HL-60 (cell line): ENCODE results near the gene CMYA5.

Source experiments
- DNase-seq, 2 experiments: peaks; one replicate each; pipeline ENCODE4 v3.0.0-alpha.2; 2010 to 2020; ENCODE audit warnings: low read depth in 1 of 2, low spot score in 1 of 2
- H3K27ac ChIP-seq: fragments of 250-450 bp; sonication (Bioruptor Pico); replicated peaks from 2 replicates; pipeline ENCODE4 v1.5.1; 2020; ENCODE audit warnings: mild to moderate bottlenecking, moderate library complexity
- H3K27me3 ChIP-seq: fragments of 250-450 bp; sonication (Bioruptor Pico); 2 replicates; pipeline ENCODE4 v1.5.1; 2021; ENCODE audit warnings: mild to moderate bottlenecking, moderate library complexity; ENCODE audit not compliant: insufficient read depth, poor library complexity, severe bottlenecking
- H3K4me3 ChIP-seq: replicated peaks from 2 replicates; pipeline ENCODE4 v1.5.1; 2011; ENCODE audit warnings: mild to moderate bottlenecking, control low read depth, low read length; ENCODE audit not compliant: insufficient read depth
- GABPA ChIP-seq: IDR thresholded peaks from 2 replicates; pipeline ENCODE4 v1.6.1; 2012; ENCODE audit warnings: low read depth
- POLR2AphosphoS5 ChIP-seq: IDR thresholded peaks from 2 replicates; pipeline ENCODE4 v1.6.1; 2012; ENCODE audit warnings: low read depth
- REST ChIP-seq: IDR thresholded peaks from 2 replicates; pipeline ENCODE4 v1.6.1; 2012; ENCODE audit warnings: low read depth; ENCODE audit not compliant: insufficient replicate concordance
- SPI1 ChIP-seq: IDR thresholded peaks from 2 replicates; pipeline ENCODE4 v1.6.1; 2012; ENCODE audit warnings: low read depth, mild to moderate bottlenecking, borderline replicate concordance
- TF ChIP-seq, protein P1 (sequence below): IDR thresholded peaks from one replicate; pipeline ENCODE4 v1.5.1; 2011; ENCODE audit warnings: low read length, control low read depth, inconsistent platforms; ENCODE audit not compliant: insufficient read depth

CMYA5 gene

GRCh38 chr5:79842991-79843390, 153.4 kb downstream of the CMYA5 start:
- Histone ChIP-seq H3K4me3 (no peak overlapping the region), H3K27me3 (no peaks in the 10 kb centered on the region), H3K27ac (no peak overlapping the region)
- DNase-seq: no peak
- TF ChIP-seq REST (no peak), GABPA (no peak), POLR2AphosphoS5 (no peak), SPI1 (no peak)
- TF ChIP-seq, protein P1, sequence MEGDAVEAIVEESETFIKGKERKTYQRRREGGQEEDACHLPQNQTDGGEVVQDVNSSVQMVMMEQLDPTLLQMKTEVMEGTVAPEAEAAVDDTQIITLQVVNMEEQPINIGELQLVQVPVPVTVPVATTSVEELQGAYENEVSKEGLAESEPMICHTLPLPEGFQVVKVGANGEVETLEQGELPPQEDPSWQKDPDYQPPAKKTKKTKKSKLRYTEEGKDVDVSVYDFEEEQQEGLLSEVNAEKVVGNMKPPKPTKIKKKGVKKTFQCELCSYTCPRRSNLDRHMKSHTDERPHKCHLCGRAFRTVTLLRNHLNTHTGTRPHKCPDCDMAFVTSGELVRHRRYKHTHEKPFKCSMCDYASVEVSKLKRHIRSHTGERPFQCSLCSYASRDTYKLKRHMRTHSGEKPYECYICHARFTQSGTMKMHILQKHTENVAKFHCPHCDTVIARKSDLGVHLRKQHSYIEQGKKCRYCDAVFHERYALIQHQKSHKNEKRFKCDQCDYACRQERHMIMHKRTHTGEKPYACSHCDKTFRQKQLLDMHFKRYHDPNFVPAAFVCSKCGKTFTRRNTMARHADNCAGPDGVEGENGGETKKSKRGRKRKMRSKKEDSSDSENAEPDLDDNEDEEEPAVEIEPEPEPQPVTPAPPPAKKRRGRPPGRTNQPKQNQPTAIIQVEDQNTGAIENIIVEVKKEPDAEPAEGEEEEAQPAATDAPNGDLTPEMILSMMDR: no peak

GRCh38 chr5:79843450-79844388, 154.1 kb downstream of the CMYA5 start:
- H3K4me3 ChIP-seq: no peak overlapping the region
- H3K27me3 ChIP-seq: no peaks in the 10 kb centered on the region
- TF ChIP-seq GABPA (no peak), SPI1 (no peak), POLR2AphosphoS5 (no peak), REST (no peak)
- TF ChIP-seq, protein P1: no peak
- H3K27ac ChIP-seq: no peak overlapping the region
- DNase-seq: no peak

DNA sequence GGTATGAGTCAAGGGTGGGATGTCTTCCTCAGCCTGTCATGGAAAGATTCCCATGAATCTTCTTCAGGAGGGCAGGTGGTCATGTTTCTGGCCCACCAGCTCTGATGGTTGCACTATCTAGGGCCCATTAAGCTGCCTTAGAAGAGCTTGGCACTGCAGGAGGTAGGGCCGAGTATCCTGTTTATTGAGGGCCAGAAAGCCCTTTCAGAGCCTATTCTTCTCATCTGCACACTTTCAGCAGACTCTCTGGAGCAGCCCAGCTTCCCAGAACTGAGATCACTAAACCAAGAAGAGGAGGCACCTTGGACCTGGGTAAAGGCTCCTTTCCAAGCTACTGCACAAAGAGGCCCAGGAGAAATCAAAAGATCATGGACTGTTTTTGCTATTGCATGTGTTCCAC, 154.9 kb downstream of the CMYA5 start:
- Histone ChIP-seq H3K4me3 (no peak overlapping the region), H3K27ac (no peak overlapping the region), H3K27me3 (no peaks in the 10 kb centered on the region)
- no peak for DNase-seq
- TF ChIP-seq, protein P1: no peak
- TF ChIP-seq GABPA: no peak
- TF ChIP-seq SPI1: no peak
- TF ChIP-seq REST: no peak
- no peak for TF ChIP-seq POLR2AphosphoS5
